HG03108 (cell line): ENCODE data around the gene PRKD1.
"Not testable (repeated sequence)": the region's sequence is repeated elsewhere in the genome, so short reads cannot be mapped to it uniquely, and the experiment has no call there.

Experiments
- ATAC-seq: cut with Tn5 transposase; IDR thresholded peaks from one replicate; pipeline ENCODE4 v1.9.1; 2021; ENCODE audit warnings: moderate library complexity; ENCODE audit not compliant: unreplicated experiment

Gene PRKD1

DNA sequence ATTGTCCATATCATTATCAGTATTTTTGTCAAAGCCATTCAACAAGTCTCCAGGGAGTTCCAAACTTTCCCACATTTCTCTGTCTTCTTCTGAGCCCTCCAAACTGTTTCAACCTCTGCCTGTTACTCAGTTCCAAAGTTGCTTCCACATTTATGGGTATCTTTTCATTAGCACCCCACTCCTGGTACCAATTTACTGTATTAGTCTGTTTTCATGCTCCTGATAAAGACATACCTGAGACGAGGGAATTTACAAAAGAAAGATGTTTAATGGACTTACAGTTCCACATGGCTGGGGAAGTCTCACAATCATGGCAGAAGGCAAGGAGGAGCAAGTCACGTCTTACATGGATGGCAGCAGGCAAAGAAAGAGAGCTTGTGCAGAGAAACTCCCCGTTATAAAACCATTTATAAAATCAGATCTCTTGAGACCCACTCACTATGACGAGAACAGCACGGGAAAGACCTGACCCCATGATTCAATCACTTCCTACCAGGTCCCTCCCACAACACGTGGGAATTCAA, 87.2 kb downstream of the PRKD1 start:
- ATAC-seq = not testable (repeated sequence)

DNA sequence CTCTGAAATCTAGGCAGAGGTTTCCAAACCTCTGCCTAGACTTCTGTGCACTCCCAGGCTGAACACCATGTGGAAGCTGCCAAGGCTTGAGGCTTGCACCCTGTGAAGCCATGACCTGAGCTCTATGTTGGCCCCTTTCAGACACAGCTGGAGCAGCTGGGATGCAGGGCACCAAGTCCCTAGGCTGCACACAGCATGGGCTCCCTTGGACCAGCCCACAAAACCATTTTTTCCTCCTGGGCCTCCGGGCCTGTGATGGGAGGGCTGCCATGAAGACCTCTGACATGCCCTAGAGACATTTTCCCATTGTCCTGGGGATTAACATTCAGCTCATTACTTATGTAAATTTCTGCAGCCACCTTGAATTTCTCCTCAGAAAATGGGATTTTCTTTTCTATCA, 88.0 kb downstream of the PRKD1 start:
- ATAC-seq = not testable (repeated sequence)

DNA sequence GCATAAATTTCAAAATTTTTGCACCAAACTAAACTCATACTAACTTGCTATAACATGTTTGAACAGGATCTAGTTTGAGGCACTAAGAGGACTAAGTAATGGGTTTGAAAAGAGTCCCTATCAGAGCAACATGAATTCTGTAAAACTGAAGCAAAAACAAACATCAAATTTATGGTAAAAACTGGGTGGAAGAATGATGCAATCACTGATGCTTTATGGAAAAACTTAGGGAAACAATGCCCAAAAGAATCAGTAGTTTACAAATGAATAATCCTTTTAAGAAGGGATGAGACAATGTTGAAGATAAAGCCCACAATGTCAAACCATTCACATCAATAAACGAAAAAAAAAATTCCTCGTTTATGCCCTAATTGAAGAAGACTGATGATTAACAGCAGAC, 88.9 kb downstream of the PRKD1 start:
- ATAC-seq = no peak

DNA sequence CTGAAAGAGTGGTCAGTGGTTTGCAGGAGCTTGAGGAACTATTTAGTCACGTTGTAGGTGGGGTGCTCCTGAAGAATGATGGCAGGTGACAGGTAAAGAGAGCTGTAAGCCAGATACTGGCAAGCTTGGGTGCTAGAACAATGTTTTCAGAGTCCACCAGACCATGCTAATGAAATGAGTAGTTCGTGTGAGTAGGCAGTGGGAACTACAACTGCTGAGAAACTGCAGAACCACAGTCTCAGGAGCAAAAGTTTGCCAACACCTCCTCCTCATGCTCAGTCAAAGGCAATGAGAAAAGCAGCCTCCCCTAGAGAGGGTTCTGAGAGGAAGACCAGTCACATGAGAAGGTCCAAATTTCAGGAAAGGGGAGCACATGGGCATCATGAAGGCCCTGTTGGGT, 91.3 kb downstream of the PRKD1 start:
- ATAC-seq = no peak

DNA sequence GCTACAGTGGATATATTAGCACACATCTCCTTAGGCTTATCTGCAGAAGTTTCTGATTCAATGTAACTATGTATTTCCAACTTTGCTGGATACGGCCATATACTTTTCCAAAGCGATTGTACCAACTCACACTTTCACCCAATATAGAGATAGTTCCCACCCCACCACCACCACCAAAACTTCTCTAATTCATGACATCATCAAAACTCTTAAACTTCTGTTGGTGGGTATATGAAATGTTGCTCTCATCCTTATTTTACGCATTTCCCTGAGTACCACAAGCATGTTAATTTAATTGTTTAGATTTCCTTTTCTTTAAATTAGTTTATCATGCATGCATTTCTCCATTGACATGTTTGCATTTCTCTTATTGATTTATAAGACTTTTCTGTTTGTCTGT, 95.6 kb downstream of the PRKD1 start:
- no peak for ATAC-seq

DNA sequence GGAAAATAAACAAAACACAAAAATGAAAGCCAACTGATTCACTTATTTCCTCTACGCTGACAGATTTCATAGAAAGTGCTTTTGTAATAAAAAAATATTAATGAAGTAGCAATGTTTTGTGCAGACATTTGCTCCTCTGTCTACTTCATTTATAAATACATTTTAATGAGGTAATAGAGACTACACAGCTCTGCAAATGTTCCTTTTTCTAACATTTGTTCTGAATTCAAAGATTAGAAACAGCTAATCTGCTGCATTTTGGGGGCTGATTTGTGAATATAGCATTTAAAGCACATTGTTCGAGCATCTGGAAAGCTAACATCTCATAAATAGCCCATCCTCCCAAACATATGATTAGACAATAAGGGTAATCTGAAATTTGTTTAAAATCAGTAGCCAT, 97.8 kb downstream of the PRKD1 start:
- ATAC-seq = no peak

DNA sequence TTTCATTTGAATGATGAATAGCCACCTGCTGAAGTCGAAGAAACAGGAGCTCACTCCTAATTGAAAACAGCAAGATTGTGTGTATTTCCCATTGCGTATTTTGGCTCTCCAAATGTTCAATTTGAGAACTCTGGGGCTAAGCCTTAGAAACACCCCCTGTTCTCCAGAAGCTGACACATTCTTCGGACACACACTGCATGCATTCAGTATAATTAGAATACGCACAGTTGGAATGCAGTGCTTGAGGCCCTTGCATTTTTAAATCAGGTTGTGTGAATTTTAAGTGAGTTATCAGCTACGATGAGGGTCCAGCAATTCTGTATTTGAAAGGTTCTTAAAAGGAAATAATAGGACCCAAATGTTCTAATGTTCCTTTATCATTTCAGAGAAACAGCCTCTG, 103.8 kb downstream of the PRKD1 start:
- no peak for ATAC-seq

DNA sequence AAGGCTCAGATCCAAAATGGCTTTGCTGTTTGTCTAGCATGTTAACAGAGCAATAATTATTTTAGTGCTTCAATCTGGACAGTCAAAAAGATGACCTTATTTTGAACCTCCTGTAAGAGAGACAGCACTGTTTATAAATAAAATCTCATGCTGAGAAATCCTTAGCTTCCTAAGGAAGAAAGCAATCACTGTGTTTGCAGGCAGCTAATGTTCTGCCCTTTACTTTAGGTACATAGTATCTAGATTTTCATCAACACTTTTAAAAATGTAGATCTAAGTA, 105.3 kb downstream of the PRKD1 start:
- ATAC-seq = no peak

DNA sequence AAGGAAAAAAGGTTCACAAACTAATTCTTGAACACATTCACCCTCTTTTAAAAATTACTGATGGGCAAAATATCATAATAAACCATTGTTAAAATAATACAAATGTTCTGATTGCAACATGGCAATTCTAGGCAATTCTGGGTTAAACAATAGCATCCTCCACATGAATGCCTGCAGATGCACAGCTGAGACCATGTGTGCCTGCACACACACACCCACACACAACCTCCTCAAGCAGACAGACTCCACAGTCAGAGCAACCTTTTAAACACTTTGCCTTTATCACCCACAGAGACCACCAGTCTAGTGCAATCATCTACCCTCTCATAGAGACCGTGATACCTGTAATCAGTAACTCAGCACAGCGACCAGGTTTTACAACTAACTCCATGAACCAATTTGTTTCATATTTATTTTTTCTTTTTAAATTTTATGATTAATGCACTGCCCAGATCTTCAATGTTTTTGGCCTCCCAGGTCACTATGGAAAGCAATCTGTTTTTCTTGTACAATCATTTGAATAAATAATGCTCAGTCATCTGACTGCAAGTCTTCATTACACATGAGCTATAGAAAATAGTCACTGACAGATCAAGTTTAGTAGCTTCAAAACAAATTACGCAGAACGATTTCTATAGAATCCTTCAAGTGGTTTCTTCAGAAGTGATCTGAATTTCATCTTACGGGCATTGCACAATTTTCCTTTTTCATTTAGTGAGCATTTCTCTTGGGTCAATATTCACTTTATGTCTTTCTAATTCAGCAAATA, 105.8 kb downstream of the PRKD1 start:
- ATAC-seq = no peak

DNA sequence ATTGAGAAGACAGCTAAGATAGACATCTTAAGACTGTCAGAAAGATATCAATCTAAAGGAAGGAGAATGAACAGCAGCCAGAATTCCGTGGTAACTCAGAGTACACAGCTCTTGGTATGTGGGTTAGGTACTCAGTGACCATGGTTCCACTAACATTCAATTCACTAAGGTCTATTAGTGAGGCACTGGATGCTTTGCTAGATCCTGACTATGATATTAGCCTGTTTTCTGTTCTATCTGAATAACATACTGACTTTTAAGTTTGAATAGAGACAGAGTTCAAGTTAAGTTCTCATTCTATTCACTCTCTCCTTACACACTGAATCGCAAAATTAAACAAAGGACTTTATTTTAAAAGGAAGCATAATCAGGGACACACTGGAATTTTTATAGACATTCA, 106.4 kb downstream of the PRKD1 start:
- no peak for ATAC-seq

DNA sequence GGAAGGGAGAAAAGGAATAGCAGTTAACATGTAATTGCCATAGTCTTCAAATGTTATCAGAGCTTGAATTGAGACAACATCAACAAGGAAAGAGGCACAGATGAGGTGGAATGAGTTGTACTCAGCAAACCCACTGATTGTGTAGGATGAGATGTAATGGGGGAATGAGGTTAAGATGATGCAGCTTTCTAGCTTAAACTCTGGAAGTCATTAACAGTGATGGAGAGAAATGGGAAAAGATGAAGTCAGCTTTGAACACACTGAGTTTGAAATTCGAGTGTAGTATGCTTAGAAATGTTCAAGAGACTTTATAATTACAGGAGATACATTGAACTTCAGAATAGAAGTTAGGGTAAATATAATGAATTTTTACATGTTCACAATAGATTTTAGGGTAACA, 106.9 kb downstream of the PRKD1 start:
- ATAC-seq = no peak

DNA sequence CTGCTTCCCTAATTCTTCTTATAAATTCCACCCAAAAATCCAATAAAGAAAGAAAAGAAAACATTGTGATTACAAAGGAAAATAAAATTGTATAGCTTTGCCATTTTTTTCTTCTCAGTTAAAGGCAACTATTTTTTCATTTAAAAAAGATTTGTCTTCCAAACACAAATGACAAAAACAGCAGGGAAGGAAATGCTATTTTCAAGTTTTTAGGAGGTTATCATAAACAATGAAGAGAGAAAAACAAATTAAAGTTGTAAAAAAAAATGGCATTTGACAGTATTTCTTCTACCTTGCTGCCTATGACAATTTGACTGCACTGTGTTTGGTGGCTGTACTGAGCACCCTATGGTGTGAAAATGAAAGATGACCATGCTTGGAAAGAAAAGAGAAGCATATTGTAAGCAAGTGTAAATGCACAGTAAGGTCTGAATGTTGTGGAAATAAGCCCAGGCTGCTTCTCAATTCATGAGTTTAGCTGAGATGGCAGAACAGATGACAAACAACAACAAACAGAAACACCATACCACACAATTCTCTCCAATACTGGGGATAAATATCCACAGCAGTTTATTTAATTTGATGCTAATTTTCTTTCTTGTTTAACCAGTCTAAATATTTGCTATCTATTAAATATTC, 109.8 kb downstream of the PRKD1 start:
- ATAC-seq = no peak

DNA sequence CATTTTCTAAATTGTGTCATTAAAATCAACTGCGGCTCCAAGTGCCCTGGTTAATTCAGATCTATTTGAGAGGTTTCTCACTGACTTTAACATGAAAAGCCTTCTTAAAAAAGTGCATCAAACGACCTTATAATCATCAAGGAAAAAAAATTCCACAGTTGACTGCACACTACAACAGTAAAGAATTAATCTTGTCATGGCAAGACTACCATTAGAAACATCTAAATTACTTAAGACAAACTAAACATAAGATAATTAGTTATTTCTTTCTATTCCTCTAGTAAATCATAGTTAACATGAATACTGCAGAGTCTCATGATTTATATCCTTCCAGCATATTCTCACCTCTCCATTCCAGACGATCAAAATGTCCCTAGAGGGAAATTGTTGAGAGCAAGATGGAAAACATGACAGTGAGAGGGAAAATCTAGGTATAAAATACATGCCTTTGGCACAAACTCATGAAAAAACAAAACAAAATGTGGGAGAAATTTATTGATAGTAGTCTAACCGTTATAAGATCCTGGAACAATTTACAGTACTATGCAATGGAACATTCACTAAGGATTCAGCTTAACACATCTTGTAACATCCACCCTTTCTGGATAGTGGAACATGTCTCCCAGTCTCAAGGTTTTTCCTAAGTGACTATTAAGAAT, 112.5 kb downstream of the PRKD1 start:
- no peak for ATAC-seq

DNA sequence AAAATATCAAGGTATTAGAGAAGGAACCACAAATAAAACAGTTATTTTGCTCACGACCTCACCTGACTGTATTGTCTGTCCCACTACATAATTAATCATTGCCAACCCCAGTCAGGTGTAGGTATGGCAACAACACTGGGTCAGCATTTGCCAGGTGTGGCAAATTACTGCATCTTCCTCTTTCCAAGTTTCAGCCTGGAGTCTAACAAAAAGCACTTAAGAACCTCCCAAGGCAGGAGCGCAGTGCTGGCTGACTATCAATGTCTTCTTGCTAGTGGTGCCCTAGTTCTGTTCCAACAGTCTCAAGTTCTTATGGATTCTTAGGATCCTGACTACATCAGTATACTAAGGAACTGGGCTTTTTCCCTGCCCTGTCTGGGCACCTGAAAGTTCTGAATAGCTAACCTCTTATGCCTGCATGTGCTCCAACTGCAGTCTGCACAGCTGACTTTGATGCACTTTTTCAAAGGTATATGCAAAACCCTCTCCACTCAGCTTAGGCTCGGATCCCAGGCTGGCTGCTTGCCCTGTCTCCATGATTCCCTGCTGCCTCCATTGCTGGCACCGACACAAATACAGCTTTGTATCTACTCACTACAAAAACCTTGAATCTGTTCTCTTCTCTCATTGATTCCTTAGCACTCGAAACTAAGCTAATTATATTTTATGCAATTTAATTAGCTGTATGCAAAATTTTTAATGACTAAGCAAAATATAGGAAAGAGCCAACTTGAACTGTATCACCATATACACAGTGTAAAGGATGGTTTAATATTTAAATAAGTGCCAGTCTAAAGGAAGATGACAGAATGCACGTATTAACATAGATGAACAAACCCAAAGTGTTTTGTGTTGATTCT, 113.3 kb downstream of the PRKD1 start:
- no peak for ATAC-seq

DNA sequence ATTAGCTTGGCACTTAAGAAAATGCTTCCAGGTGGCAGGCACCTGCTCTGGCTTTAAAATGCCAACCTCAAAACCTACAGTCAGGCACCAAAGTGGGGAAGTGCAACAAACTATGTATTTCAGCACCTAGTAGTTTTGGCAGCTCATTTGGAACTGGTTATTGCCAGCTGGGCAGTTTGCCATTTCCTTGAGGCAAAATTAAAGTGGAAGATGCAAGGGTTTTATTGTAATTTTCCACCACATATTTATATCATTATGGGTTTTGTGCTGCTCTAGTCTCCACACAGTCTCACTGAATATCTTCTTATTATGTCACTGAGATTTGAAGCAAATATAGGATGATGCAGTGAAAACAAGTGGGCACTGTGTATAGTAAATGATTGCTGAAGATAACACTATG, 117.0 kb downstream of the PRKD1 start:
- no peak for ATAC-seq

DNA sequence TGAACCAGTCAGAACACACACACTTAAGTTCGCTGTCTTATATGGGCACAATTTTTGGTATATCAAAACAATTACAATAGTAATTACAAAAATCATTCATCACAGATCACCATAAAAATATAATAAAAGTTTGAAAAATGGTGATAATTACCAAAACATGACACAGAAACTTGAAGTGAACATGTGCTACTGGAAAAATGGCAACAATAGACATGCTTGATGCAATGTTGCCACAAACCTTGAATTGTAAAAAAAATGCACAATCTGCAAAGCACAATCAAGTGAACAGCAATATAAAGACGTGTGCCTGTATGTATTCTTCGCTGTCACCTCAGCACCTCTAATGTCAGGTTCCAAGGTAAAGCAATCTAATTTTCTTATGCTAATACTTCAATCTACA, 117.6 kb downstream of the PRKD1 start:
- ATAC-seq = no peak

DNA sequence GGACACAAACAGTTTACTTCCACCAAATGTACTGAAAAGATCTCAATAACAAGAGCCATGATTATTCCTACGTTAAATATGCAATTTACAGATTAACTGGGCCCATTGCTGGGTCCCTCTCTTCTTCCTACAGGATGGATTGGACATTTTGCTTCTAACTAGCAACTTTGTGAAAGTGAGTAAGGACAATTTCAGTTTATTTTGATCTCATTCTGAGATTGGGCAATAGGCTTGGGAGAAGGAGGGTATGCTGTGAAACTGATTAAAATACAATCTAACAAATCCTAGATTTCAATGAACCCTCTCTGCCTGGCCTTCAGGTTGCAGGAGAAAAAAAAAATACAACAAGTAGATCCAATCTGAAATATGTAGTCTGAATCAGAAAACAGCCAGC, 121.5 kb downstream of the PRKD1 start:
- no peak for ATAC-seq

DNA sequence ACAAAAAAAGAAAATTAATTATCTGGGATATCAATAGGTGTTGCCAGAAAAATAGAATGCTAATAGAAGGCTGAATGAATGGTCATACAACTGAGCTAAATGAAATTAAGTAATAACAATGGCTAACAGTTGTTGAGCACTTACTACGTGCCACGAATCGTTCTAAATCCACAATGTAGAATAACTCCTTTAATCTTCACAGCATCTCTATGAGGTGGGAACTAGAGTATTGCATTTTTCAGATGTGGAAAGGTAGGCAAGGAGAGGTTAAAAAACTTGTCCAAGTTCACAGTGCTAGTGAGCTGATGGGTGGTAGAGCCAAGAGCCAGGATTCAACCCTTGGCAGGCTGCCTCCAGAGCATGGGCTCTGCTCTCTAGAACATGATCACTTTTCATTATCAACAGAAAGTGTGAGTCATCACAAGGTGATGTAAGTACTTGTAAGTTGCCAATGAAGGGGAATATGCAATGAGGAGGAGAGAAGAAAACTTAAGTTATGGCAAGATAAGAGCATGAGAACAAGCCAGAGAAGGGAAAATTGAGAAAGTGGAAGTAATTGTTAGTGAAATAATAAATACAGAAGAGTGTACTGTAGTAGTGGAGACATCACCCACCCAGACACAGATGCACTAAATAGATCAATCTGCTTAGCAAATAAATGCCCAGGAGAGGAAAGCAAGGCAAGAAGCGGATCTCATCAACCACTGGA, 122.1 kb downstream of the PRKD1 start:
- no peak for ATAC-seq

DNA sequence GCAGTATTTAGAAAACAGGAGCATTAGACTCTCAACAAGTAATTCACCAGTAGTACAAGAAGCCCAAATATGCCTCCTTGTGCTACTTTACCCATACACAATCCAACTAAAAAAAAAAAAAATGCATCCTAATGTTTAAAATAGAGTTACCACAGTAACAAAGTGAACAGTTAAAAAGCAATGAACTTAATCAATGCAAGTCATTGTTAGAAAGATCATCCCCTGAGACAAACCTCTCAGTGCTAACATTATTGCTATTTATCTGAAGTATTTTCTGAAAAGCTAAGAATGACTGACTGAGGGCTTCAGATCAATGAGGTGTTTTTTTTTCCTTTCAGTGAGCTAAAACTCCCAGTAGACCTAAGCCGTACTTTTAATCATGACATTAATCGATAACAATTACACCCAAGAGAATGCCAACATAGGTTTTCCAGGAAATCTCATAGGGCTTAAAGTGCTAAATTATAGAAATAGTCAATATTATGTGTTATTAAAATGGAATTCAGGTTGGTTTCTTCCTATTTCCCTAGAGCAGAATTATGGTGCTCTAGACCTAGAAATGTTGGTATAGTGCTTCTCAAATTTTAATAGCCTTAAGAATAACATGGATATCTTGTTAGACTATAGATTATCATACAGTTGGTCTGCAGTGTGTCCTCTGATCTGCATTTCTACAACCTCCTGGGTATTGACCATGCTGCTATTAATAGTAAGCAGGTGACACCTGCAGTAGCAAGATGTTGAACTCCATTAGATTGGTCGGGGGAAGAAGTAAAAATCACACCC, 123.0 kb downstream of the PRKD1 start:
- ATAC-seq = no peak

DNA sequence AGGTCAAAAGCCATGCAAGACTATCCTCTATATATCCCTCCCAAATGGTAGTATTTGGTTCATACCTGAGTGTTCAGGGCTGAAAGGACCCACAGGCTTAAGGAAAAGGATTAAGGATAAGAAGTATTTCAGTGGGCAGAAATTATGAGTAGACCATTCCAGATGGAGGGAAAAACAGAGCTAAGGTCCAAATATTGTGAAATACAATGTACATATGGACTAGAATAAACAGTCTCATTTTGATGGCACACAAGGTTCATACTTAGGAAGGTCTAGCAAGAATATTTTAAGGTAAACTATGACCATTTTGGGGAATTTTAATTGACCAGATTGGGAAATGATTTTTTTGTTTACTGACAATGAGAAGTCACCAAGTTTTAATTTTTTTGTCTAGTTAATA, 124.6 kb downstream of the PRKD1 start:
- no peak for ATAC-seq
